ENCODE measurements around the gene SNX9.

SNX9 gene

GRCh38 chr6:157859775-157860504 lies 36.9 kb downstream of the SNX9 start:
- in situ Hi-C loops (cut with MboI; ENCODE audit: low pct_unique_long_range_greater_than_20kb, low sequenced_read_pairs, unreplicated experiment), result no loop called here
- no peak for DNase-seq (ENCODE audit: low spot score)

GRCh38 chr6:157860505-157860991 lies 37.5 kb downstream of the SNX9 start:
- TF ChIP-seq CTCF (IDR thresholded peaks at IDR 0.05; ENCODE audit: extremely low read depth, insufficient read depth, missing control alignments), result no peak
- DNase-seq (ENCODE audit: low spot score), result no peak
- in situ Hi-C loops (cut with MboI; ENCODE audit: low pct_unique_long_range_greater_than_20kb, low sequenced_read_pairs, unreplicated experiment), result no loop called here

More at GRCh38 chr6:157859775-157860504, 36.9 kb downstream of the SNX9 start:
- TF ChIP-seq CTCF (IDR thresholded peaks at IDR 0.05; ENCODE audit: extremely low read depth, insufficient read depth, missing control alignments), result no peak

- in situ Hi-C loops (cut with MboI; ENCODE audit: low pct_unique_long_range_greater_than_20kb, low sequenced_read_pairs, unreplicated experiment), result no loop called here
- no peak for TF ChIP-seq CTCF (IDR thresholded peaks at IDR 0.05; ENCODE audit: extremely low read depth, insufficient read depth, missing control alignments)
- no peak for DNase-seq (ENCODE audit: low spot score)
Measured at GRCh38 chr6:157861184-157861583, 38.1 kb downstream of the SNX9 start.

GRCh38 chr6:157861814-157862213 lies 38.8 kb downstream of the SNX9 start:
- no peak for TF ChIP-seq CTCF (IDR thresholded peaks at IDR 0.05; ENCODE audit: extremely low read depth, insufficient read depth, missing control alignments)
- in situ Hi-C loops (cut with MboI; ENCODE audit: low pct_unique_long_range_greater_than_20kb, low sequenced_read_pairs, unreplicated experiment), result no loop called here
- DNase-seq (ENCODE audit: low spot score), result no peak

- in situ Hi-C loops (cut with MboI; ENCODE audit: low pct_unique_long_range_greater_than_20kb, low sequenced_read_pairs, unreplicated experiment), result no loop called here
- DNase-seq (ENCODE audit: low spot score), result no peak
Measured at GRCh38 chr6:157862706-157863105, 39.7 kb downstream of the SNX9 start.

GRCh38 chr6:157864185-157864761 lies 41.2 kb downstream of the SNX9 start:
- no peak for TF ChIP-seq CTCF (IDR thresholded peaks at IDR 0.05; ENCODE audit: extremely low read depth, insufficient read depth, missing control alignments)
- in situ Hi-C loops (cut with MboI; ENCODE audit: low pct_unique_long_range_greater_than_20kb, low sequenced_read_pairs, unreplicated experiment), result no loop called here
- no peak for DNase-seq (ENCODE audit: low spot score)

More at GRCh38 chr6:157862706-157863105, 39.7 kb downstream of the SNX9 start:
- TF ChIP-seq CTCF (IDR thresholded peaks at IDR 0.05; ENCODE audit: extremely low read depth, insufficient read depth, missing control alignments), result no peak

Measured in GM13977 (cell line).